Endometrial microvascular endothelial cells (primary cell): ENCODE data around the gene TMEM61. TPM values are rescaled to one million over a fixed set of nuclear protein-coding genes. Genes with fewer than 3 reads are reported as not detected.
"Not testable (repeated sequence)": the region's sequence is repeated elsewhere in the genome, so short reads cannot be mapped to it uniquely, and the experiment has no call there.

ENCODE experiments used
- in situ Hi-C: cut with HindIII; loops from 2 replicates; pipeline ENCODE4 v1.10.0; 2017; ENCODE audit warnings: low sequenced_read_pairs, low pct_unique_long_range_greater_than_20kb; ENCODE audit errors: inconsistent ontology term
- total RNA-seq: library from RNA; depleted of rRNA; stranded (reverse); fragments of >200 nt; gene quantifications from one replicate; pipeline ENCODE4 v1.2.3, GENCODE V29; 2015; ENCODE audit errors: inconsistent ontology term

Gene TMEM61
- total RNA-seq, 1 donor from 2014 or later: not detected

- in situ Hi-C loops: no loop called here
Measured at GRCh38 chr1:55021942-55022546, 41.6 kb downstream of the TMEM61 start.

- in situ Hi-C loops: not testable (repeated sequence)
Measured at GRCh38 chr1:55024163-55024562, 43.7 kb downstream of the TMEM61 start.

- in situ Hi-C loops: not testable (repeated sequence)
Measured at GRCh38 chr1:55026682-55027081, 46.3 kb downstream of the TMEM61 start.

- in situ Hi-C loops: not testable (repeated sequence)
Measured at GRCh38 chr1:55031098-55031497, 50.7 kb downstream of the TMEM61 start.

GRCh38 chr1:55033265-55033614, 52.8 kb downstream of the TMEM61 start:
- in situ Hi-C loops: no loop called here

- in situ Hi-C loops: no loop called here
Measured at GRCh38 chr1:55034476-55035133, 54.2 kb downstream of the TMEM61 start.

GRCh38 chr1:55035904-55036303, 55.5 kb downstream of the TMEM61 start:
- in situ Hi-C loops: no loop called here

GRCh38 chr1:55037733-55038551, 57.5 kb downstream of the TMEM61 start:
- in situ Hi-C loops: no loop called here

GRCh38 chr1:55038552-55038838, 58.1 kb downstream of the TMEM61 start:
- in situ Hi-C loops: no loop called here

GRCh38 chr1:55038974-55039341, 58.5 kb downstream of the TMEM61 start:
- in situ Hi-C loops: no loop called here

GRCh38 chr1:55039342-55040082, 59.1 kb downstream of the TMEM61 start, which contains the start of gene PCSK9:
Gene PCSK9 (plus strand): TSS chr1:55039548. CDS start chr1:55039838, 290 bp downstream.
- in situ Hi-C loops: no loop called here

- in situ Hi-C loops: no loop called here
Measured at GRCh38 chr1:55040083-55040932, 59.9 kb downstream of the TMEM61 start.

GRCh38 chr1:55040933-55041494, 60.6 kb downstream of the TMEM61 start:
- in situ Hi-C loops: no loop called here

- in situ Hi-C loops: no loop called here
Measured at GRCh38 chr1:55041613-55042012, 61.2 kb downstream of the TMEM61 start.

Other genes starting within 250 kb of the TMEM61 start
- 2.9 TPM for gene PARS2, start 216.1 kb upstream of the TMEM61 start, total RNA-seq
- not detected for gene TTC22, start 179.3 kb upstream of the TMEM61 start, total RNA-seq
- 55.3 TPM for gene DHCR24, start 93.4 kb upstream of the TMEM61 start, total RNA-seq
- not detected for gene BSND, start 18.3 kb downstream of the TMEM61 start, total RNA-seq
- not detected for gene PCSK9, start 58.9 kb downstream of the TMEM61 start, total RNA-seq
- 22.5 TPM for gene USP24, start 234.7 kb downstream of the TMEM61 start, total RNA-seq